H1 (cell line): Measurements from ENCODE around the gene TMC6. TPM values are rescaled to one million over a fixed set of nuclear protein-coding genes. Genes with fewer than 3 reads are reported as not detected.

Source experiments
- CTCF ChIA-PET: fragments of 300-600 bp; sonication (Branson Sonifier 250); formaldehyde crosslinking; loops from one replicate; lab custom pipeline; 2021; ENCODE audit not compliant: partially characterized antibody; lab: Charles Lee
- POLR2A ChIA-PET: fragments of 300-600 bp; sonication (Branson Sonifier 250); formaldehyde crosslinking; loops from one replicate; lab custom pipeline; 2021; ENCODE audit warnings: inconsistent platforms; ENCODE audit not compliant: partially characterized antibody; lab: Charles Lee
- DNase-seq, 2 experiments: peaks; one replicate each; pipeline versions ENCODE4 v3.0.0 to v3.0.0-alpha.2; 2010 to 2022; ENCODE audit warnings: low spot score in 2 of 2, low read depth in 1 of 2, mixed read lengths in 1 of 2
- FAIRE-seq: peaks from 2 replicates; lab custom pipeline; 2011; peaks lifted over from hg19 to GRCh38; lab: Jason Lieb, UNC
- H2AFZ ChIP-seq: 2 replicates; pipeline ENCODE4 v1.8.1; 2012; ENCODE audit warnings: low read length, inconsistent platforms
- H2AK5ac ChIP-seq: 2 replicates; pipeline ENCODE4 v1.6.1; 2013; ENCODE audit warnings: low read depth, low read length
- H2BK120ac ChIP-seq: replicated peaks from 2 replicates; pipeline ENCODE3; 2013; ENCODE audit warnings: low read depth, low read length, inconsistent platforms
- H2BK12ac ChIP-seq: 2 replicates; pipeline ENCODE4 v1.6.1; 2013; ENCODE audit warnings: low read depth, low read length
- H2BK15ac ChIP-seq: 2 replicates; pipeline ENCODE4 v1.6.1; 2013; ENCODE audit warnings: low read length
- H2BK20ac ChIP-seq: 2 replicates; pipeline ENCODE4 v1.6.1; 2013; ENCODE audit warnings: low read length
- H2BK5ac ChIP-seq: 2 replicates; pipeline ENCODE4 v1.6.1; 2013; ENCODE audit warnings: low read depth, low read length
- H3K14ac ChIP-seq: 2 replicates; pipeline ENCODE4 v1.6.1; 2013; ENCODE audit warnings: inconsistent platforms; ENCODE audit not compliant: insufficient read length
- H3K18ac ChIP-seq: 2 replicates; pipeline ENCODE4 v1.6.1; 2013; ENCODE audit warnings: low read length; ENCODE audit errors: extremely low read depth
- H3K23ac ChIP-seq: 2 replicates; pipeline ENCODE4 v1.6.1; 2013; ENCODE audit warnings: inconsistent platforms; ENCODE audit not compliant: insufficient read length
- H3K23me2 ChIP-seq: 2 replicates; pipeline ENCODE4 v1.6.1; 2013; ENCODE audit warnings: low read depth, low read length
- H3K27ac ChIP-seq: 2 replicates; pipeline ENCODE4 v1.6.1; 2011; ENCODE audit warnings: low read depth, low read length, inconsistent platforms
- H3K27me3 ChIP-seq, 4 experiments: replicated peaks in 1 of 4; 1 replicate in 1 of 4; 2 replicates in 3 of 4; pipeline versions ENCODE4 v1.6.1 to v1.8.1; 2011 to 2013; ENCODE audit warnings: low read length in 3 of 4, mild to moderate bottlenecking in 3 of 4, inconsistent platforms in 2 of 4, mixed read lengths in 2 of 4, moderate library complexity in 1 of 4; ENCODE audit not compliant: control insufficient read depth in 3 of 4, insufficient read depth in 3 of 4; ENCODE audit errors: extremely low read depth in 1 of 4
- H3K36me3 ChIP-seq, 4 experiments: 2 replicates each; pipeline versions ENCODE4 v1.6.1 to v1.8.1; 2011 to 2013; ENCODE audit warnings: mild to moderate bottlenecking in 4 of 4, low read length in 3 of 4, moderate library complexity in 2 of 4, control low read depth in 1 of 4, inconsistent platforms in 1 of 4; ENCODE audit not compliant: insufficient read depth in 4 of 4, control insufficient read depth in 2 of 4
- H3K4ac ChIP-seq: replicated peaks from 2 replicates; pipeline ENCODE3; 2013; ENCODE audit warnings: low read length, low read depth, mixed read lengths, inconsistent platforms; ENCODE audit not compliant: insufficient read length
- H3K4me1 ChIP-seq, 4 experiments: replicated peaks in 1 of 4; 1 replicate in 1 of 4; 2 replicates in 3 of 4; pipeline versions ENCODE4 v1.6.1 to v1.8.1; 2011 to 2013; ENCODE audit warnings: low read length in 3 of 4, inconsistent platforms in 2 of 4, mixed read lengths in 1 of 4; ENCODE audit not compliant: insufficient read depth in 4 of 4, control insufficient read depth in 3 of 4
- H3K4me2 ChIP-seq, 2 experiments: 2 replicates each; pipeline versions ENCODE4 v1.6.1 to v1.8.1; 2011 to 2013; ENCODE audit warnings: low read depth in 2 of 2, low read length in 2 of 2, control low read depth in 1 of 2, inconsistent platforms in 1 of 2, mild to moderate bottlenecking in 1 of 2; ENCODE audit not compliant: insufficient read depth in 1 of 2
- H3K4me3 ChIP-seq, 4 experiments: fragments of 200-600, 300-600 bp in 1 of 4; sonication (generic), shearing (Covaris generic), sonication (Bioruptor Twin) in 1 of 4; 2 replicates each; pipeline versions ENCODE4 v1.5.1 to v1.8.1; 2011 to 2016; ENCODE audit warnings: low read length in 4 of 4, low read depth in 3 of 4, control low read depth in 2 of 4, inconsistent platforms in 2 of 4, mild to moderate bottlenecking in 2 of 4, mixed read lengths in 1 of 4, moderate library complexity in 1 of 4; ENCODE audit not compliant: insufficient read depth in 2 of 4; ENCODE audit errors: extremely low read depth in 1 of 4
- H3K56ac ChIP-seq: replicated peaks from 2 replicates; pipeline ENCODE3; 2013; ENCODE audit warnings: low read depth, mild to moderate bottlenecking, mixed read lengths, low read length, inconsistent platforms; ENCODE audit not compliant: insufficient read length
- H3K79me1 ChIP-seq: 2 replicates; pipeline ENCODE4 v1.6.1; 2013; ENCODE audit warnings: low read depth, low read length, control low read depth
- H3K79me2 ChIP-seq, 2 experiments: 2 replicates each; pipeline versions ENCODE4 v1.6.1 to v1.8.1; 2012 to 2013; ENCODE audit warnings: low read length in 2 of 2, mild to moderate bottlenecking in 2 of 2, inconsistent platforms in 1 of 2; ENCODE audit not compliant: insufficient read depth in 2 of 2, control insufficient read depth in 1 of 2
- H3K9ac ChIP-seq, 4 experiments: replicated peaks in 1 of 4; 1 replicate in 1 of 4; 2 replicates in 3 of 4; pipeline versions ENCODE4 v1.6.1 to v1.8.1; 2011 to 2013; ENCODE audit warnings: low read depth in 3 of 4, low read length in 3 of 4, control low read depth in 2 of 4, mild to moderate bottlenecking in 2 of 4, moderate library complexity in 2 of 4, inconsistent platforms in 1 of 4; ENCODE audit errors: extremely low read depth in 1 of 4
- H3K9me3 ChIP-seq, 2 experiments: 2 replicates each; pipeline versions ENCODE4 v1.6.1 to v1.8.1; 2012 to 2013; ENCODE audit warnings: mild to moderate bottlenecking in 2 of 2, moderate library complexity in 2 of 2, control low read depth in 1 of 2, inconsistent platforms in 1 of 2, low read depth in 1 of 2, low read length in 1 of 2, mixed read lengths in 1 of 2; ENCODE audit not compliant: insufficient read depth in 2 of 2
- H4K20me1 ChIP-seq, 2 experiments: replicated peaks in 1 of 2; 2 replicates each; pipeline versions ENCODE3 to v1.8.1; 2011 to 2013; ENCODE audit warnings: inconsistent platforms in 2 of 2, low read length in 2 of 2, mild to moderate bottlenecking in 1 of 2; ENCODE audit not compliant: insufficient read depth in 2 of 2, control insufficient read depth in 1 of 2
- H4K5ac ChIP-seq: 2 replicates; pipeline ENCODE4 v1.6.1; 2013; ENCODE audit warnings: low read length, low read depth, mixed read lengths, inconsistent platforms; ENCODE audit not compliant: insufficient read length
- H4K8ac ChIP-seq: 2 replicates; pipeline ENCODE4 v1.8.0; 2013; ENCODE audit warnings: mild to moderate bottlenecking, moderate library complexity, low read length, inconsistent platforms; ENCODE audit not compliant: insufficient read depth; ENCODE audit errors: extremely low read depth
- H4K91ac ChIP-seq: replicated peaks from 2 replicates; pipeline ENCODE3; 2013; ENCODE audit warnings: low read length, mixed read lengths, inconsistent platforms; ENCODE audit not compliant: insufficient read length
- BACH1 ChIP-seq: IDR thresholded peaks from 2 replicates; pipeline ENCODE4 v1.6.1; 2012; ENCODE audit warnings: low read length, improper control_type of control experiment
- CEBPB ChIP-seq: IDR thresholded peaks from 2 replicates; pipeline ENCODE4 v1.6.1; 2012; ENCODE audit warnings: low read depth, low read length
- HDAC6 ChIP-seq: IDR thresholded peaks from one replicate; pipeline ENCODE4 v1.7.1; 2012; ENCODE audit warnings: low read depth, mild to moderate bottlenecking, inconsistent platforms, low read length, moderate library complexity
- KDM1A ChIP-seq: fragments of 200-600, 300-600 bp; sonication (generic); IDR thresholded peaks from 2 replicates; pipeline ENCODE4 v1.7.1; 2016; ENCODE audit warnings: mild to moderate bottlenecking, low read length, borderline replicate concordance
- MAFK ChIP-seq: IDR thresholded peaks from 2 replicates; pipeline ENCODE4 v1.6.1; 2012; ENCODE audit warnings: low read depth, mild to moderate bottlenecking, improper control_type of control experiment, low read length
- NRF1 ChIP-seq: IDR thresholded peaks from 2 replicates; pipeline ENCODE4 v1.6.1; 2011; ENCODE audit warnings: mild to moderate bottlenecking, low read depth, low read length, improper control_type of control experiment
- POLR2AphosphoS5 ChIP-seq: IDR thresholded peaks from 2 replicates; pipeline ENCODE4 v1.6.1; 2011; ENCODE audit warnings: low read depth, low read length
- SAP30 ChIP-seq: fragments of 300-600 bp; sonication (generic); IDR thresholded peaks from 2 replicates; pipeline ENCODE4 v1.7.1; 2012; ENCODE audit warnings: low read length, moderate library complexity, mild to moderate bottlenecking, inconsistent platforms; ENCODE audit not compliant: insufficient read depth, insufficient replicate concordance
- SP1 ChIP-seq: IDR thresholded peaks from 2 replicates; pipeline ENCODE4 v1.6.1; 2011; ENCODE audit warnings: low read depth, low read length
- SRF ChIP-seq: IDR thresholded peaks from 2 replicates; pipeline ENCODE4 v1.6.1; 2011; ENCODE audit warnings: mild to moderate bottlenecking, low read depth, low read length, moderate library complexity
- SUZ12 ChIP-seq: fragments of 200-600 bp; sonication (generic); IDR thresholded peaks from 2 replicates; pipeline ENCODE4 v1.6.1; 2012; ENCODE audit warnings: mild to moderate bottlenecking, inconsistent platforms, low read length, moderate library complexity, mixed read lengths
- WGBS, 2 experiments: shearing (Covaris generic) in 1 of 2; methylation state at CpG; one replicate each; pipeline versions ENCODE4 v1.1.6 to v1.1.7; 2013 to 2015; ENCODE audit warnings: low lambda C conversion rate in 2 of 2, mixed read lengths in 2 of 2, inconsistent platforms in 1 of 2, low coverage in 1 of 2, missing lambda C conversion rate in 1 of 2; ENCODE audit not compliant: insufficient replicate concordance in 2 of 2, insufficient coverage in 1 of 2, insufficient read length in 1 of 2; ENCODE audit errors: extremely low coverage in 1 of 2, missing lambda C conversion rate in 1 of 2; 5-methylcytosine and 5-hydroxymethylcytosine counted together
- polyA plus RNA-seq, 7 experiments: library from polyadenylated mRNA; depleted of rRNA in 3 of 7; stranded (reverse) in 5 of 7; unstranded in 2 of 7; fragments of >200 nt in 5 of 7; fragments of 200-250 nt in 2 of 7; gene quantifications; 1 replicate in 5 of 7; 2 replicates in 1 of 7; 4 replicates in 1 of 7; pipeline versions ENCODE4 v1.2.1 to v1.2.3, GENCODE V29; 2011 to 2013; ENCODE audit warnings: missing spikeins in 2 of 7, mixed read lengths in 2 of 7
- total RNA-seq: library from RNA; stranded (reverse); fragmentation: NEBNext Ultra II Directional; extraction: Animal tissue kit (Norgen Biotek cat#: 25700); gene quantifications from 2 replicates; pipeline ENCODE4 v1.2.1, GENCODE V29; 2021
- TF ChIP-seq, protein P1 (sequence below): IDR thresholded peaks from 2 replicates; pipeline ENCODE4 v1.6.1; 2011; ENCODE audit warnings: low read length, improper control_type of control experiment
- TF ChIP-seq, protein P2 (sequence below): IDR thresholded peaks from 2 replicates; pipeline ENCODE4 v1.6.1; 2012; ENCODE audit warnings: inconsistent platforms

Gene TMC6
- total and polyA plus RNA-seq, 2 of the 8 experiments (the other 6 are each of a cell fraction or from before 2014, with no cell fraction given): 39.4 to 77.6 TPM

- WGBS, 2 experiments: 95% methylated on average over 12 of the region's 12 CpGs; no CpG with 5 or more reads in 1 of the 2 experiments
- H3K9ac ChIP-seq: no peak overlapping the region
- TF ChIP-seq MAFK: no peak
- no peak for TF ChIP-seq SRF
- no peak for TF ChIP-seq SP1
- no peak for TF ChIP-seq KDM1A
- TF ChIP-seq SUZ12: no peak
- no peak for TF ChIP-seq SAP30
- no peak for TF ChIP-seq POLR2AphosphoS5
- TF ChIP-seq HDAC6: no peak
- TF ChIP-seq, protein P1, sequence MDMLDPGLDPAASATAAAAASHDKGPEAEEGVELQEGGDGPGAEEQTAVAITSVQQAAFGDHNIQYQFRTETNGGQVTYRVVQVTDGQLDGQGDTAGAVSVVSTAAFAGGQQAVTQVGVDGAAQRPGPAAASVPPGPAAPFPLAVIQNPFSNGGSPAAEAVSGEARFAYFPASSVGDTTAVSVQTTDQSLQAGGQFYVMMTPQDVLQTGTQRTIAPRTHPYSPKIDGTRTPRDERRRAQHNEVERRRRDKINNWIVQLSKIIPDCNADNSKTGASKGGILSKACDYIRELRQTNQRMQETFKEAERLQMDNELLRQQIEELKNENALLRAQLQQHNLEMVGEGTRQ: no peak
- no peak for TF ChIP-seq CEBPB
- no peak for TF ChIP-seq NRF1
- TF ChIP-seq BACH1: no peak
- TF ChIP-seq, protein P2, sequence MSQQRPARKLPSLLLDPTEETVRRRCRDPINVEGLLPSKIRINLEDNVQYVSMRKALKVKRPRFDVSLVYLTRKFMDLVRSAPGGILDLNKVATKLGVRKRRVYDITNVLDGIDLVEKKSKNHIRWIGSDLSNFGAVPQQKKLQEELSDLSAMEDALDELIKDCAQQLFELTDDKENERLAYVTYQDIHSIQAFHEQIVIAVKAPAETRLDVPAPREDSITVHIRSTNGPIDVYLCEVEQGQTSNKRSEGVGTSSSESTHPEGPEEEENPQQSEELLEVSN: no peak
Observed at GRCh38 chr17:78124836-78125137, 3.8 kb downstream of the TMC6 start.

More at GRCh38 chr17:78124836-78125137, 3.8 kb downstream of the TMC6 start:
- H2BK120ac ChIP-seq: no peak overlapping the region
- H4K20me1 ChIP-seq: peaks cover 4 to 19% of the 10 kb centered on the region in 2 experiments
- no peaks in the 10 kb centered on the region for H3K79me2 ChIP-seq
- no peak overlapping the region for H3K4ac ChIP-seq
- H4K91ac ChIP-seq: no peak overlapping the region
- peaks cover 0 to 17% (median 14%) of the 10 kb centered on the region in 4 experiments; a peak in 6 of 7 replicates for H3K4me1 ChIP-seq
- no peak overlapping the region for H2AK5ac ChIP-seq
- FAIRE-seq: no peak
- H2BK15ac ChIP-seq: no peak overlapping the region
- H2AFZ ChIP-seq: no peak overlapping the region
- H3K23me2 ChIP-seq: peaks cover 14% of the 10 kb centered on the region
- ChIA-PET POLR2A (interaction anchor here (1.9 to 2.5 kb wide), 3 partner anchors 11 to 62 kb away, joined by 4 to 6 read pairs (median 6); partner anchors contain the start of genes AFMID and TK1), CTCF (interaction anchor here (1.2 to 11.4 kb wide), 3 partner anchors 10 to 12 kb away, joined by 3 to 122 read pairs (median 13); no protein-coding TSS in a partner anchor)
- no peak overlapping the region for H3K27ac ChIP-seq
- H3K18ac ChIP-seq: no peak overlapping the region
- no peaks in the 10 kb centered on the region for H3K9me3 ChIP-seq
- H3K56ac ChIP-seq: no peak overlapping the region
- H3K4me3 ChIP-seq: no peak overlapping the region
- H3K36me3 ChIP-seq: peaks cover 2 to 32% (median 13%) of the 10 kb centered on the region in 4 experiments; a peak in 5 of 8 replicates
- no peak overlapping the region for H4K8ac ChIP-seq
- H3K79me1 ChIP-seq: peaks cover 3% of the 10 kb centered on the region
- no peak overlapping the region for H4K5ac ChIP-seq
- DNase-seq: no peak
- no peak overlapping the region for H2BK20ac ChIP-seq
- no peak overlapping the region for H3K14ac ChIP-seq
- H3K4me2 ChIP-seq: no peak overlapping the region
- H3K27me3 ChIP-seq: no peaks in the 10 kb centered on the region
- H2BK12ac ChIP-seq: no peak overlapping the region
- H2BK5ac ChIP-seq: no peak overlapping the region
- H3K23ac ChIP-seq: no peak overlapping the region
